Immature natural killer cell (primary cell): ENCODE data around the gene DNAH8. TPM values are rescaled to one million over a fixed set of nuclear protein-coding genes. Genes with fewer than 3 reads are reported as not detected.

ENCODE experiments used
- DNase-seq, 3 donors: peaks; one replicate each; pipeline ENCODE4 v3.0.0; 2022; ENCODE audit warnings: mixed read lengths in 1 of 3
- H3K27ac Mint-ChIP-seq, 6 donors: one replicate each; pipeline ENCODE4 v1.8.0; 2020; ENCODE audit warnings: mixed read lengths in 6 of 6, mild to moderate bottlenecking in 5 of 6, inconsistent platforms in 4 of 6, moderate library complexity in 3 of 6
- H3K27me3 Mint-ChIP-seq, 3 donors: one replicate each; pipeline ENCODE4 v1.8.0; 2020 to 2021; ENCODE audit warnings: low read depth in 3 of 3, mild to moderate bottlenecking in 3 of 3, mixed read lengths in 3 of 3, moderate library complexity in 3 of 3, inconsistent platforms in 1 of 3
- H3K36me3 Mint-ChIP-seq, 3 donors: one replicate each; pipeline ENCODE4 v1.8.0; 2020; ENCODE audit warnings: mixed read lengths in 3 of 3, inconsistent platforms in 2 of 3, mild to moderate bottlenecking in 2 of 3
- H3K4me1 Mint-ChIP-seq, 2 donors: one replicate each; pipeline ENCODE4 v1.8.0; 2020; ENCODE audit warnings: inconsistent platforms in 2 of 2, mild to moderate bottlenecking in 2 of 2, mixed read lengths in 2 of 2, moderate library complexity in 1 of 2
- H3K4me3 Mint-ChIP-seq, 5 donors: one replicate each; pipeline ENCODE4 v1.8.0; 2020; ENCODE audit warnings: mild to moderate bottlenecking in 5 of 5, mixed read lengths in 5 of 5, inconsistent platforms in 3 of 5, moderate library complexity in 3 of 5
- H3K9me3 Mint-ChIP-seq, 6 donors: one replicate each; pipeline ENCODE4 v1.8.0; 2020; ENCODE audit warnings: mild to moderate bottlenecking in 6 of 6, mixed read lengths in 6 of 6, inconsistent platforms in 4 of 6, moderate library complexity in 3 of 6
- polyA plus RNA-seq, 3 donors: library from polyadenylated mRNA; unstranded; fragments of 300-500 nt; fragmentation: Illumina TruSeq; gene quantifications; one replicate each; pipeline ENCODE4 v1.2.3, GENCODE V29; 2021

Gene DNAH8
- polyA plus RNA-seq, 3 donors from 2014 or later, result not detected

- DNase-seq, result no peak
- no peaks in the 10 kb centered on the region for H3K36me3 Mint-ChIP-seq
- H3K4me3 Mint-ChIP-seq, result no peak overlapping the region
- no peak overlapping the region for H3K27ac Mint-ChIP-seq
- H3K9me3 Mint-ChIP-seq, result no peaks in the 10 kb centered on the region
- no peaks in the 10 kb centered on the region for H3K4me1 Mint-ChIP-seq
- H3K27me3 Mint-ChIP-seq, result peaks cover 10 to 22% (median 11%) of the 10 kb centered on the region in 3 donors
Observed at GRCh38 chr6:38803129-38803528, 88.0 kb downstream of the DNAH8 start.

GRCh38 chr6:38804358-38804757, 89.2 kb downstream of the DNAH8 start:
- H3K4me3 Mint-ChIP-seq, result no peak overlapping the region
- H3K36me3 Mint-ChIP-seq, result no peaks in the 10 kb centered on the region
- H3K27me3 Mint-ChIP-seq, result peaks cover 9 to 20% (median 10%) of the 10 kb centered on the region in 3 donors
- H3K4me1 Mint-ChIP-seq, result no peaks in the 10 kb centered on the region
- no peaks in the 10 kb centered on the region for H3K9me3 Mint-ChIP-seq
- DNase-seq, result no peak
- H3K27ac Mint-ChIP-seq, result no peak overlapping the region

GRCh38 chr6:38805127-38805655, 90.1 kb downstream of the DNAH8 start:
- H3K4me1 Mint-ChIP-seq, result no peaks in the 10 kb centered on the region
- no peak overlapping the region for H3K4me3 Mint-ChIP-seq
- H3K9me3 Mint-ChIP-seq, result no peaks in the 10 kb centered on the region
- H3K36me3 Mint-ChIP-seq, result no peaks in the 10 kb centered on the region
- DNase-seq, result no peak
- no peak overlapping the region for H3K27ac Mint-ChIP-seq
- H3K27me3 Mint-ChIP-seq, result peaks cover 7 to 14% (median 11%) of the 10 kb centered on the region in 3 donors

- no peaks in the 10 kb centered on the region for H3K9me3 Mint-ChIP-seq
- H3K36me3 Mint-ChIP-seq, result no peaks in the 10 kb centered on the region
- H3K27me3 Mint-ChIP-seq, result peaks cover 4 to 13% (median 7%) of the 10 kb centered on the region in 3 donors
- DNase-seq, result no peak
- H3K4me3 Mint-ChIP-seq, result no peak overlapping the region
- H3K4me1 Mint-ChIP-seq, result no peaks in the 10 kb centered on the region
- H3K27ac Mint-ChIP-seq, result no peak overlapping the region
Observed at GRCh38 chr6:38805692-38806091, 90.6 kb downstream of the DNAH8 start.

GRCh38 chr6:38806271-38806670, 91.2 kb downstream of the DNAH8 start:
- H3K4me1 Mint-ChIP-seq, result no peaks in the 10 kb centered on the region
- no peak overlapping the region for H3K4me3 Mint-ChIP-seq
- H3K36me3 Mint-ChIP-seq, result no peaks in the 10 kb centered on the region
- no peak overlapping the region for H3K27ac Mint-ChIP-seq
- peaks cover 3 to 13% (median 7%) of the 10 kb centered on the region in 3 donors for H3K27me3 Mint-ChIP-seq
- no peak for DNase-seq
- peaks cover 0 to 1% (median 0%) of the 10 kb centered on the region in 6 donors for H3K9me3 Mint-ChIP-seq

GRCh38 chr6:38806833-38807232, 91.7 kb downstream of the DNAH8 start:
- Mint-ChIP-seq H3K27ac (no peak overlapping the region), H3K27me3 (peaks cover 3 to 17% (median 10%) of the 10 kb centered on the region in 3 donors), H3K4me1 (no peaks in the 10 kb centered on the region), H3K4me3 (no peak overlapping the region), H3K36me3 (no peaks in the 10 kb centered on the region), H3K9me3 (peaks cover 0 to 1% (median 0%) of the 10 kb centered on the region in 6 donors)
- no peak for DNase-seq

- peaks cover 0 to 1% (median 0%) of the 10 kb centered on the region in 6 donors for H3K9me3 Mint-ChIP-seq
- peaks cover 3 to 17% (median 13%) of the 10 kb centered on the region in 3 donors for H3K27me3 Mint-ChIP-seq
- H3K4me1 Mint-ChIP-seq, result no peaks in the 10 kb centered on the region
- no peak overlapping the region for H3K27ac Mint-ChIP-seq
- H3K4me3 Mint-ChIP-seq, result no peak overlapping the region
- no peak for DNase-seq
- H3K36me3 Mint-ChIP-seq, result no peaks in the 10 kb centered on the region
Observed at GRCh38 chr6:38808039-38808438, 92.9 kb downstream of the DNAH8 start.

- no peaks in the 10 kb centered on the region for H3K4me1 Mint-ChIP-seq
- peaks cover 3 to 12% (median 12%) of the 10 kb centered on the region in 3 donors for H3K27me3 Mint-ChIP-seq
- DNase-seq, result no peak
- peaks cover 0 to 1% (median 0%) of the 10 kb centered on the region in 6 donors for H3K9me3 Mint-ChIP-seq
- H3K36me3 Mint-ChIP-seq, result no peaks in the 10 kb centered on the region
- no peak overlapping the region for H3K4me3 Mint-ChIP-seq
- no peak overlapping the region for H3K27ac Mint-ChIP-seq
Observed at GRCh38 chr6:38813041-38813823, 98.1 kb downstream of the DNAH8 start.

- peaks cover 3 to 21% (median 11%) of the 10 kb centered on the region in 3 donors for H3K27me3 Mint-ChIP-seq
- no peaks in the 10 kb centered on the region for H3K36me3 Mint-ChIP-seq
- no peak overlapping the region for H3K4me3 Mint-ChIP-seq
Observed at GRCh38 chr6:38814761-38815160, 99.7 kb downstream of the DNAH8 start.

GRCh38 chr6:38815250-38815649, 100.1 kb downstream of the DNAH8 start:
- Mint-ChIP-seq H3K27ac (no peak overlapping the region), H3K4me3 (no peak overlapping the region), H3K9me3 (peaks cover 0 to 1% (median 0%) of the 10 kb centered on the region in 6 donors), H3K36me3 (no peaks in the 10 kb centered on the region), H3K4me1 (no peaks in the 10 kb centered on the region), H3K27me3 (peaks cover 0 to 21% (median 11%) of the 10 kb centered on the region in 3 donors)
- no peak for DNase-seq

More at GRCh38 chr6:38814761-38815160, 99.7 kb downstream of the DNAH8 start:
- H3K9me3 Mint-ChIP-seq, result peaks cover 0 to 1% (median 0%) of the 10 kb centered on the region in 6 donors
- H3K27ac Mint-ChIP-seq, result no peak overlapping the region
- H3K4me1 Mint-ChIP-seq, result no peaks in the 10 kb centered on the region
- DNase-seq, result no peak

- H3K4me1 Mint-ChIP-seq, result no peaks in the 10 kb centered on the region
- H3K36me3 Mint-ChIP-seq, result no peaks in the 10 kb centered on the region
- H3K9me3 Mint-ChIP-seq, result no peaks in the 10 kb centered on the region
- H3K27me3 Mint-ChIP-seq, result peaks cover 4 to 24% (median 8%) of the 10 kb centered on the region in 3 donors
- H3K4me3 Mint-ChIP-seq, result no peak overlapping the region
- no peak for DNase-seq
- H3K27ac Mint-ChIP-seq, result no peak overlapping the region
Observed at GRCh38 chr6:38818691-38819090, 103.6 kb downstream of the DNAH8 start.

GRCh38 chr6:38822963-38823362, 107.9 kb downstream of the DNAH8 start:
- Mint-ChIP-seq H3K27me3 (peaks cover 4 to 20% (median 11%) of the 10 kb centered on the region in 3 donors), H3K4me3 (no peak overlapping the region)

GRCh38 chr6:38824243-38824894, 109.3 kb downstream of the DNAH8 start:
- Mint-ChIP-seq H3K36me3 (no peaks in the 10 kb centered on the region), H3K27me3 (peaks cover 4 to 15% (median 11%) of the 10 kb centered on the region in 3 donors), H3K4me1 (no peaks in the 10 kb centered on the region), H3K4me3 (no peak overlapping the region), H3K27ac (no peak overlapping the region), H3K9me3 (no peaks in the 10 kb centered on the region)
- DNase-seq, result no peak

More at GRCh38 chr6:38822963-38823362, 107.9 kb downstream of the DNAH8 start:
- H3K27ac Mint-ChIP-seq, result no peak overlapping the region
- DNase-seq, result no peak
- no peaks in the 10 kb centered on the region for H3K4me1 Mint-ChIP-seq
- no peaks in the 10 kb centered on the region for H3K9me3 Mint-ChIP-seq
- no peaks in the 10 kb centered on the region for H3K36me3 Mint-ChIP-seq

GRCh38 chr6:38827024-38827423, 111.9 kb downstream of the DNAH8 start:
- Mint-ChIP-seq H3K4me1 (no peaks in the 10 kb centered on the region), H3K4me3 (no peak overlapping the region), H3K9me3 (no peaks in the 10 kb centered on the region), H3K36me3 (no peaks in the 10 kb centered on the region), H3K27ac (no peak overlapping the region), H3K27me3 (peaks cover 1 to 6% (median 4%) of the 10 kb centered on the region in 3 donors)
- no peak for DNase-seq
